ENCODE results near the gene POLR3E.

DNA sequence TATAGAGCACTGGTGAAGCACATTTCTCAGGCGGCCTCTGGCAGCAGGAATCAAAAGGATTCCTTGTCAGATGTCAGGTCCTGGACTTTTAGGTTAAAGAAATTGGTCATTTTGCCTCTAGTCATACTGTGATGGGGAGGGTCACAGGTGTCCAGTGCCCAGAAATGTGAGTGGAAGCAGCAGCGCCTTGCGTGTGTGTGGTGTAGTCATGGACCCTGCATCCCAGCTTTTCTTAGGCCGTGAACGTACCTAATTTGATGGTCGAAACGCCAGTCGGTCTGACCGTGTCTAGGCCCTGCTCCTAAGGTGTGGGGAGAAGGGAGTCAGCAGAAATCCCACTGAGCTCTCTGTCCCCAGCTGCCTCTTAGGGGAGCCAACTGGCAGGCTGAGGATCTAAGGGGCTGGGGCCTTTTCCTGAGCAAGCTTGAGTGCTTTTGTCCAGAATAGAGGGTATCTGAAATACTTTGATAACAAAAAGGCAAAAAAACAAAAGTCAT lies 32.0 kb downstream of the POLR3E start:
- no peak for TF ChIP-seq ZNF274 (IDR thresholded peaks at IDR 0.05; ENCODE audit: low read depth, low read length)
- TF ChIP-seq YY1 (IDR thresholded peaks at IDR 0.05; ENCODE audit: insufficient read depth, insufficient read length) = no peak

All from NT2/D1 (cell line).